ENCODE data around the gene MS4A4E.
"Not testable (repeated sequence)": the region's sequence is repeated elsewhere in the genome, so short reads cannot be mapped to it uniquely, and the experiment has no call there.

Gene MS4A4E

DNA sequence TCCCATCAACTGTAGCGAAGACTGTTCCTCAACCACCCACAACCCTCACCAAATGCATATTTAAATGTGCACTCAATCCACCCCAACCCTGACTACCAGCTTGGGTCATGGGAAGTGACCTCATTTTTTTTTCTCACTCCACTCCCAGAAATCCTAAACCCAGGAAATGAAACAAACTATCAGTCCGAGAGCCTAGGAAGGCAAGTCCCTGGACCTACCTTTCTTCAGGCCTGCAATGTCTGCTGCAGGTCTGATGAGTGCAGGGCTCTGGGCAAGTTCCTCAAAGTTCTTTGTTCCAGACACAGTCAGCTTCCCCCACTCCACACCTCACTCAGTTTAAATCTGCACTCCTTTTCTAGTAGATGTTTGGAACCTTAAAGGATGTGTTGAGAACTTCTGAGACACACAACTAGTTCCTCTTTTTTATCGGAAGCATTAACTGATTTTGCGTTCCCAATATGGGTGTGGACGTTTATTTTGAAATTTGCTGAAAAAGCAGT is at the start of gene MS4A4E:
MS4A4E (minus strand) TSS at position 398 of the 500 bp plus-strand sequence. CDS start 13,082 bp downstream, outside the sequence.
- no peak for DNase-seq

DNA sequence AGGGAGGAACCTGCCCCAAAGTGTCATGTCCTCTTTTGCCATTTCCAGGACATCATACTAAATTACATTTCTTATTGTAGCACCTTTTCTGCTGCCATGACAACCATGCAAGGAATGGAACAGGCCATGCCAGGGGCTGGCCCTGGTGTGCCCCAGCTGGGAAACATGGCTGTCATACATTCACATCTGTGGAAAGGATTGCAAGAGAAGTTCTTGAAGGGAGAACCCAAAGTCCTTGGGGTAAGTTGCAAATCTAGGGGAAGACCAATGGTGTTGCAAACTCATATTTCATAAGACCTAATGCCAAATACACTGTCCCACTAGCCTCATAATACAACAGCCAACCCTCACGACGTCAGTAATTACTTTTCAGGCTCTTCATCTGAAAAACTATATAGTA is 49.2 kb upstream of the MS4A4E start:
- no peak for DNase-seq

DNA sequence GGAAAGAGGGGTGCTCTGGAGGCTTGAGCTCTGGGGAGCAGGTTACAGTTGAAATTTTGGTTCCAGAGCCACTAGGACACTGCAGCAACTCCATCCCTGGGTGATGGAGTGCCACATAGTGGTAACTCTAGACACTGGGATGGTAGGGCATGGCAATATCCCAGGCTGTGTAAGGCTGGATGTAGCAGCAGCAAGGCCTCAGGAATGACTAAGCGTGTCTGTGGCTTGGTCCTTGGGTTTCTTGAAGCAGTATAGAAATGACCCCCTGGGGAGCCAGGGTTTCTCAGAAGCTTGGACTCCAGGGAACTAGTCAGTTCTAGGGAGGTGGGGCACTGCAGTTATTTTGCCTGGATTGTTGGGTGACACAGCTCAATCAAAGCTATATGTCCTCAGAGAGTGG is 45.6 kb upstream of the MS4A4E start:
- no peak for DNase-seq

DNA sequence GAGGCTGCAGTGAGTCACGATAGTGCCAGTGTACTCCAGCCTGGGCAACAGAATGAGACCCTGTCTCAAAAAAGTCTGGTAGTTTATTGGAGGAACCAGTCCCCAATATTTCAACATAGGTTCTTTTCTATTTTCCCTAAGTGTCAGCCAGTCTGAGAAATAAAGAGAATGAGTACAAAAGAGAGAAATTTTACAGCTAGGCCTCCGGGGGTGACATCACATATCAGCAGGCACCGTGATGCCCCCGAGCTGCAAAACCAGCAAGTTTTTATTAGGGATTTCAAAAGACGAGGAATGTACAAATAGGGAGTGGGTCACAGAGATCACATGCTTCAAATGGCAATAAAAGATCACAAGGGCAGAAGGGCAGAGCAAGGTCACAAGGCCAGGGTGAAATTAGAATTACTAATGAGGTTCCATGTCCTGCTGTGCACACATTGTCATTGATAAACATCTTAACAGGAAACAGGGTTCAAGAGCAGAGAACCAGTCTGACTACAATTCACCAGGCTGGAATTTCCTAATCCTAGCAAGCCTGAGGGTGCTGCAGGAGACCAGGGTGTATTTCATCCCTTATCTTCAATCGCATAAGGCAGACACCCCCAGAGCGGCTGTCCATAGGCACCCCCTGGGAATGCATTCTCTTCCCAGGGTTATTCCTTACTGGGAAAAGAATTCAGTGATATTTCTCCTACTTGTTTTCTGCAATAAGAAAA is 42.6 kb upstream of the MS4A4E start:
- DNase-seq = not testable (repeated sequence)

DNA sequence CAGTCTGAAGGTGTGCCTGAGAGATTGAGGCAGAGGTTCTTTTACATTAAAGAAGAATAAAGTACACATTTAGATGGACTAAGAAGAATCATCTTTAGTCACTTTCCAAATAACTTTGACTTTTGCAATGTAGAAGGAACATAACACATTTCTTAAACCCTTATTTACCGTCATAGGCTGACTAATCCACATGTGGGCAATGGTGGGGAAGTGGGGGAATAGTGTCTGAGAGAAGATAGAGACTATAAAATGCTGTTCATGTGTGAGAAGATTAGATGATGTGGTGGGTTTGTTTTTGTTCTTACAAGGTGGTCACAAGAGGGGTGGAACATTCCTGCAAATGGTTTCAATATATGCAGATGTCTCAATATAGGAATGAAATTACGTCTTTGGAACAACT is 39.3 kb upstream of the MS4A4E start:
- no peak for DNase-seq

DNA sequence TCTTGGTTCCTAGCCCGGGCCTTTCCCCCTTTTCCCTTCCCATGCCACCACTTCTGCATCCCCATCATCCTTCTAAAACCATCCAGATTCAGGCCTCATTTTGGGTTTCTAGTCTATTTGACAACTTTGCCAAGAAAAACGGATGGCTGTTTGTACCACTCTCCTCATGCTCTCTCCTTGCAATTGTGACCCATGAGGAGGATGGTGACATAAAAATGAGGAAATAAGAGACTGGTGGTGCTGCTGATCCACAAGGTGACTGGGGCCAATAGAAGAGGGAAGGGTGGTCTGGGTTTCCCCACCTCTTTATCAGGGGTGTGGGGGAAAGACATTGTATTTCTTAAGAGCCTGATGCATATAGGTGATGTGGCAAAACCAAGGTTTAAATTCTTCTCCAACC is 38.5 kb upstream of the MS4A4E start:
- DNase-seq = no peak

DNA sequence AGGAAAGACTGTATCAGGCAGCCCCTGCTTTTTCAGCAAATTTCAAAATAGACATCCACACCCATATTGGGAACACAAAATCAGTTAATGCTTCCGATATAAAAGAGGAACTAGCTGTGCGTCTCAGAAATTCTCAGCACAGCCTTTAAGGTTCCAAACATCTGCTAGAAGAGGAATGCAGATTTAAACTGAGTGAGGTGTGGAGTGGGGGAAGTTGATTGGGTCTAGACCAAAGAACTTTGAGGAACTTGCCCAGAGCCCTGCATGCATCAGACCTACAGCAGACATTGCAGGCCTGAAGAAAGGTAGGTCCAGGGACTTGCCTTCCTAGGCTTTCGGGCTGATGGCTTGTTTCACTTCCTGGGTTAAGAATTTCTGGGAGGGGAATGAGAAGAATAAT is 37.5 kb upstream of the MS4A4E start, which contains the start of gene MS4A4A:
MS4A4A (plus strand) TSS at position 255 of the 400 bp plus-strand sequence; CDS start at position 265, 10 bp downstream.
- DNase-seq = no peak

DNA sequence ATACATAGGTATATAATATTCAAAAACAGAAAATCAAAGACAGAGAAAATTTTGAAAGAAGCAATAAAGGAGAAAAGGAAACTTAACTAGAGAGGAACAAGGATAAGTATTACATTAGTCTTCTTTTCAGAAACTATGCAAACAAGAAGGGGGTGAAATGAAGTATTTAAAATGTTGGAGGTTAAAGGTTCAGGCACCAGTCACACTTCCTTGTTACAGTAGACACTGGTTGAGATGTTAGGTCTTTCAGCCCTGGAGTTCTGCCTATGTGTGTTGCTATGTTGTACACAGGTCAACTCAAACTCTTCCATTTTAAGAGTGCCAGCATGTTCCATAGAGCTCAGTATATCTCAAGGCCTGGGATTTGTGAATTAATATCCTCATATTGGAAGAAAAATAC is 31.5 kb upstream of the MS4A4E start:
- DNase-seq = no peak

DNA sequence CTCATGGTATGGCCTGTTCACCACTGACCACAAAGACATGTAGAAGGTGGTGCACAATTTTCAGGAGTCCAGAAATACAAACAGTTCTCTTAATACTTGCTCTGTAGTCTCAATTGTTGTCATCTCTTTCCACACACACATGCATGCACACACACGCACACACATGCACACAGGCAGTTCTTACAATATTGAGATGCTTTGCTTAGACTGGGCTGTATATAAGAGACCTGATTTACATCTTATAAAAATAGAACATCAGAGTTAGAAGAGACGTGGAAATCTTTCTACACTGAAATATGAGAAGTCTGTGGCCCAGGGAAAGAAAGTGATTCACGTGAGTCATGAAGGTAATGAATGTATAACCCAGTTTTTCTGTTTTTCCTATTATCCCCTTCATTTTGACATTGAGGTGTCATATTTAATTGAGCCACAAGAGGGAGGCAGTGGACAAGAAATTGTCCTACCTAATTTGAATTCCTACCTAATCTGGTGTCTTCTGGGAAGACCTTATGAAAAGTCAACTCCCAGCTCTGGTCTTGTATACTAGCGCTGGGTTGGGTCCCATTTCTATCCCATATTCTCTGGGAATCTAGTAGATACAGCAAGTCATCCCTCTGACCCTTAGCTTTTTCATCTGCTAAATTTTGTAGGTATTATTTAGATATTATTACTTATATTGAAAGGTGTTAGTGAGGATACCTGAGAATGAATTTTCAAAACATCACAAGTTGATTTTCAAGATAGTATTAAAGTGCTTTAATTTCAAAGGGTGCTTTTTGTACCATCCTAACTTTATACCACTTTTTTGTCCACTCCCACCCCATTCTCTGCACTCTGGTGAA is 22.7 kb upstream of the MS4A4E start:
- no peak for DNase-seq

DNA sequence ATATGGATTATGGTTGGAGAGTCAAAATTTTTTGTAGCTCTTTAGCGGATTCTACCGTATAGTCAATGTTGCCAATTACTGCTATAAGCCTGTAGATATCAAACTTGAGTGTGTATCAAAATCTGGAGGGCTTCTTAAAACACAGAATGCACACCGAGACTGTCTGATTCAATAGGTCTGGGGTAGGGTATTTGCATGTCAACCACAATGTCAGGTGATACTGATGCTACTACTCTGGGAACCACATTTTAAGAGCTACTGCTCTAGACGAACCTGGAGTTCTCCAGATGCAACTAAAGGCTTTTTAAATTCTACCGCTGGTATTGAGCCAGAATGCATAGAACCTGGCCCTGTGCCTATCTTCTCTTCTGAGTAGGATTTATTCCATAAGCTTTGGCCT is 21.7 kb upstream of the MS4A4E start:
- no peak for DNase-seq

DNA sequence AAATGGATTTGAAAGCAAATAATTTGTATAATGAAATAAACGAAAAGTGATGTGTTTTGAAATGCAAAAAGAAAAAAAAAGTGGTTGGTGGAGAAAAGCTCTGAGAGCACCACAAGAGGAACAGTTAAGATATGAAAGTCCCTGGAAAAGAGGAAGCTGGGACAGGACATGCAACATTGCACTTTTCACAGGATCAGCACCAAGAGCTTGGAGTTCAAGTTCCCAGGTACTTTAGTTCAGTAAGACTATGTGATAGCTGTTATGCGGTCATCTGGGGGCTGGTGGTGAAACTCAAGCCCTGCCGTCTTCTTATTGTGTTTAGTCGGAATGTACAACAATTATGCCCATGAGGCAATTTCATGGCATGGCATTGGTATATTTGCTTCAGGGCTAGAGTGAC is 20.5 kb upstream of the MS4A4E start:
- no peak for DNase-seq

DNA sequence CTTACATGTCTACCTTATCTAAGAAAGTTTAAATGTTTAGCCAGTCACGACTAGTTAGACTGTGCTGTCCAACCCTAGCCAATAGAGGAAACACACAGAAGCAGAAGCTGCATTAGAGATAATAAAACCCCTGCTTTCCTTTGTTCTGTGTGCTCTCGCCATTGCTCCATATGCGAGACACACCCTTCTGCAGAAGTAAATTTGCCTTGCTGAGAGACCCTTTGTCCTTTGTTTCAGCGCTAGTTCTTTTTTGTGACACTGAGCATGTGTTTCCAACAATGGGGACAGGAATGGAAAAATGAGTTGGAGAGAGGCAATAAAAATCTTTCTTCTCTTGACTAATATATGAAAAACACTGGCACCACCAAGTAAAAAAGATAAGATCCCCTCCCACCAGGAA is 18.1 kb upstream of the MS4A4E start:
- DNase-seq = no peak

DNA sequence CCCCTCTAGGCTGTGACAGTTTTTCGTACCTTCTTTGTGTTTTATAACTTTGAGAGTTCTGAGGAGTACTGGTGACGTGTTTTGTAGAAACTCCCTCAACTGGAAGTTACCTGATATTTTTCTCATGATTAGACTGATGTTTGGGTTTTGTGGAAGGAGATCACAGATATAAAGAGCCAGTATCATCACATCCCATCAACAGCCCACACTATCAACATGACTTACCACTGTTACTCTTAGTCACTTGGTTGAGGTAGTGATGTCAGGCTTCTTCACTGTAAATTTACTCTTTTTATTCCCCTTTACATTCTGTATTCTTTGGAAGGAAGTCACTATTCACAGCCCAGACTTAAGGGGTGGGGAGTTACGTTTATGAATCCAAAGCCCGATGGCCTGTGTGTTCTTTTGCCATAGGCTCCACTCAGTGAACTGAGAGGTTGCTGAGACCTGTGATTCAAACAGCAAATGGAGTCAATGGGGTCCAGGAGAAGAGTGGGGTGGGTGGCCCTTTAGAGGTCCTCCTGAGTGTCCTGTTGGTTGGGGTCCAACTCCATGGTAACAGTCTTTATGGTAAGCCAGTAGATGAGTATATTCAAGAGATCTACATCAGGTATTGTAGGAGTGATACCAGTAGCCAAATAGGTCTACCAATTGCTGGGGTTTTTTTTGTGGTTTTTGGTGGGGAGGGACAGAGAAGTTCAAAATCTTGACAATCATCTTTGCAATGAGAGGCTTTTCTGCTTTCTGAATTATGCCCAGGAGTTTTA is 15.2 kb upstream of the MS4A4E start:
- DNase-seq = no peak

DNA sequence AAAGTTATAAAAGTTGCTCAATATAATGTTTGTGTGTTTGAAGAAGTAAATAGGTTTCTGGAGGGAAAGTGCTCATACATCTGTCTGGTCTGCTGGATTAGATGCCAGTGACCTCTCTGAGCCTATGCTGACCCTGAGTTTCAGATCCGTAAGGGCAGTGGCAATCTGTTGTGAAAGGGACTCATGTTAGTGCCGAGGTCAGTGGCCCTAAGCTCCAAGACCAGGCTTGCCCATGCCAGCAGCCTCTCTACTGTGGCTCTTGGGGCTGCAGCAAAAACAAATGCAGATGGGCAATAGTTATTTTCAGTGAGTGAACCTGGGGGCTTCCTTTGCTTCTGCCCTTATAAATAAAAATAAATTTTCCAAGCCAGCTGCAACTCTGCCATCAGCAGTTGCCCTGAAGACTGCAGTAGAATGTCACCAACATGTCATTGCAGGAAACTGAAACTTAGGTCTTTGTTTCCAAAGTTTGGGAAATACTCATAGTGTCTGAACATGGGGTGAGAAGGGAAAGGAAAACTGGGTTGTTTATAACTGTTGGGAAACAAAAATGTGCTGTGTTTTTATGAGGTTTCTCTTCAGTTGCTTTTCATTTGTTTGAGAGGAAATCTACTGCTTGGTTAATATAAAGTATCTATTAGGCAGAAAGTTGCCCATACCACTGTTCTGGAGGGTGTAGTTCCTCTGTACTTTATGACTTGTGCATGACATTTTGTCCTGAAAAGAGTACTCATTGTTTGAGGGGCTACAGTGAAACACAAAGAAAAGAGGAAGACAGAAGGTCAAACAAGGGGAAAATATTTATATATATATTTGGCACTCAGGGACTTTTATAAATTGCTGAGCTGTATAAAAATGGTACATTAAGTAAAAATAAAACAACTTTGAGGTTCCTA is 9.5 kb upstream of the MS4A4E start:
- no peak for DNase-seq

DNA sequence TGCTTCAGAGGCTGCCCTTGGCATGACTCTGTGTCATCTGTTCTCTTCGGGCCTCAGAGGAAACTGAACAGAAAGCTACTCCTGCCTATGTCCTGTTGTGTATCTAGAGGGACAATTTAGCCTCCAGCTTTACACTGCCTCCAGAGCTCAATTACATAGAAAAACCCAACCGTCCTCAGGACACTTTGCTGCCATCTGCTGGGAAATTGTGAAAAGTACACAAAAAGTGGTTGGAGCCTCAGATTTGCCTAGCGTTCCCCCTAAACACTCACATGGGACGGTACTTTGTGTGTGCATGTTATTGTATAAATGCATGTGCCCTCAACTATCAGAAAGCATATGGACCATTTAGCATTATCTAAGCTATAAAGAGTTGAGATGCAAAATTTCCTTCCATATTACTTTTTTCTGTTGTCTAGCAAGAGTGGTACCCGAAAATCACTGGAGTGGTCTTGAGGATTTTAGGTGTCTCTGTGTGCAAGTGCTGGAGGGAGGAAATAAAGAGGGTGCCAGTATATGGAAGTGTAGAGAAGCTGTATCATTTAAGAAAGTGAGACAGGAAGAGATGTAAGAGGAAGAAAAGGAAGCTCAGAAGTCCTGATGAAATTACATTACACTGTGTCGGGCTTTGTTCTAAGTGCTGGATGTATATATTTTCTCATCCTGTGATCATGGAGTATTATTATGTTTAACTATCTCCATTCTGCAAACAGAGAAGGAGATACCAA is 8.7 kb upstream of the MS4A4E start:
- no peak for DNase-seq

DNA sequence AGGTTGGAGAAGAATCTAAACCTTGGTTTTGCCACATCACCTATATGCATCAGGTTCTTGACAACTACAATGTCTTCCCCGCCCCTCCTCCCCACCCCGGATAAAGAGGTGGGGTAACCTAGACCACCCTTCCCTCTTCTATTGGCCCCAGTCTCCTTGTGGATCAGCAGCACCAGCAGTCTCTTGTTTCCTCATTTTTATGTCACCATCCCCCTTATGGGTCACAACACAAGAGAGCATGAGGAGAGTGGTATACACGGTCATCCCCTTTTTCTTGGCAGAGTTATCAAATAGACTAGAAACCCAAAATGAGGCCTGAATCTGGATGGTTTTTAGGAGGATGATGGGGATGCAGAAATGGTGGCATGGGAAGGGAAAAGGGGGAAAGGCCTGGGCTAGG is 1.2 kb downstream of the MS4A4E start:
- no peak for DNase-seq

DNA sequence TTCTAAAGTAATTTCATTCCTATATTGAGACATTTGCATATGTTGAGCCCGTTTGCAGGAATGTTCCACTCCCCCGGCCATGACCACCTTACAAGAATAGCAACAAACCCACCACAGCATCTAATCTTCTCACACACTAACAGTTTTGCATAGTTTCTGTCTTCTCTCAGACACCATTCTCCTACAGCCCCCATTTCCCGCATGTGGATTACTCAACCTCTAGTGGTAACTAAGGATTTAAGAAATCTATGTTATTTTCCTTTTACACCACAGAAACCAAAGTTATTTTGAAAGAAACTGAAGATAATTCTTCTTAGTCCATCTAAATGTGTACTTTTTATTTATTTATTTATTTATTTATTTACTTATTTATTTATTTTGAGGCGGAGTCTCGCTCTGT is 2.3 kb downstream of the MS4A4E start:
- no peak for DNase-seq

DNA sequence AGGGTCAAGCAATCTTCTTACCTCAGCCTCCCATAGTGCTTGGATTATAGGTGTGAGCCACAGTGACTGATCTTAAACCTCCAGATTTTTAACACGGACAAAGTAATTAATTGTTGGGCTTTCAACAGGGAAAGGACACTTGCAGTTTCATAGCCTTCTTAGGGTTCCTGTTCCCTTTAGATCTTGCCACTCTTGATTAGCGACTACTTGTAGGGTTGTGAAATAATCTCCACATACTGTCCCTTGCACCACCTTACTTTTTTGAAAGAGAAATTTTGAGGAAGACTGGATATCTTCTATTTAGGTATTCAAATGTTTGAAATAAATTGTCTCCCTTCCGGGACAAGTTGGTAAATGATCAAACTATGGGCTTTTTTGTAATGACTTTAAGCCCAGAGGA is 7.6 kb downstream of the MS4A4E start:
- no peak for DNase-seq

DNA sequence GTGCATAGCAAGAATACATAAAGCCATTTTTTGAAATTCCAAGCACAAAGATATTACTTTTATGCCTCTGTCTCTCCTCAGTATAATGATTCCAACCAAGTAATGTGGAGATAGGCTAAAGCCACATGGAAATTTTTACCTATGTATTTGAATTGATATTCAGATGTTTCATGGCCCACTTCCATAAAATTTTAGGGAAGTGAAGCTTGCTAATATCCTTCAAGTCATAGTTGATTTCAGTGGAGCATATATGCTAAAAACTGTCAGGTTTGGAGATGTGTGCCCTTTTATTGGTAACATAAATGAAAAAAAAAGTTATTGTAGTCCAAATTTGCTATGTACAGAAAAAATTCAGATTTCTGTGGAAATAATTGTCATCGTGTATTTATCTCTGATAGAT is 12.3 kb downstream of the MS4A4E start:
- no peak for DNase-seq

DNA sequence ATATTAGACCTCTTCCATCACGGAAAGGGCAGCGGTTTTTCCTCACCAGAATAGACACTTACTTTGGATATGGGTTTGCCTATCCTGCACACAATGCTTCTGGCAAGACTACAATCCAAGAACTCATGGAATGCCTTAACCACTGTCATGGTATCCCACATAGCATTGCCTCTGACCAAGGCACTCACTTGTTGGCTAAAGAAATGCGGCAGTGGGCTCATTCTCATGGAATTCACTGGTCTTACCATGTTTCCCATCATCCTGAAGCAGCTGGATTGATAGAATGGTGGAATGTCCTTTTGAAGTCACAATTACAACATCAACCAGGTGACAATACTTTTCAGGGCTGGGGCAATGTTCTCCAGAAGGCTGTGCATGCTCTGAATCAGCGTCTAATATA is 20.8 kb downstream of the MS4A4E start:
- no peak for DNase-seq

DNA sequence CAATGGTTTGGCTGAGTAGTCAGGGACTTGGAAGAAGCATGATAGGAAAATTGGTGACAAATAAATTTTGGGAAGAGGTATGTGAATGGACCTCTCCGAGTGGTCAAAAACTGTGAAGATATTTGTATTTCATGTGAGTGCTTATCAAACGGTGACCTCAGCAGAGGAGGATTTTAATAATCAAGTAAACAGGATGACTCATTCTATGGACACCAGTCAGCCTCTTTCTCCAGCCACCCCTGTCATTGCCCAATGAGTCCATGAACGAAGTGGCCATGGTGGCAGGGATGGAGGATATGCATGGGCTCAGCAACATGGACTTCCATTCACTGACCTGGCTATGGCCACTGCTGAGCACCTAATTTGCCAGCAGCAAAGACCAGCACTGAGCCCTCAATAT is 21.2 kb downstream of the MS4A4E start:
- no peak for DNase-seq

DNA sequence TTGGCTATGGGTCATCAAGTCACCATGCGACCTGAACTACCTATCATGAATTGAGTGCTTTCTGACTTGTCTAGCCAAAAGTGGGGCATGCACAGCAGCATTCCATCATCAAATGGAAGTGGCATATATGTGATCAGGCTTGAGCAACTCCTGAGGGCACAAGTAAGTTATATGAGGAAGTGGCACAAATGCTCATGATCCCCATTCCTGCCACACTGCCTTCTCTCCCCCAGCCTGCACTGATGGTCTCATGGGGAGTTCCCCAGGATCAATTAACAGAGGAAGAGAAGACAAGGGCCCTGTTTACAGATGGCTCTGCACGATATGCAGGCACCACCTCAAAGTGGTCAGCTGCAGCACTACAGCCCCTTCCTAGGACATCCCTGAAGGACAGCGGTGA is 21.8 kb downstream of the MS4A4E start:
- DNase-seq = no peak

Measured in activated naive CD4-positive, alpha-beta T cell treated with Interleukin-2 at 50 U/mL for 16 hours (primary cell).